ENCODE results near the gene CCDC18.

CCDC18 gene

DNA sequence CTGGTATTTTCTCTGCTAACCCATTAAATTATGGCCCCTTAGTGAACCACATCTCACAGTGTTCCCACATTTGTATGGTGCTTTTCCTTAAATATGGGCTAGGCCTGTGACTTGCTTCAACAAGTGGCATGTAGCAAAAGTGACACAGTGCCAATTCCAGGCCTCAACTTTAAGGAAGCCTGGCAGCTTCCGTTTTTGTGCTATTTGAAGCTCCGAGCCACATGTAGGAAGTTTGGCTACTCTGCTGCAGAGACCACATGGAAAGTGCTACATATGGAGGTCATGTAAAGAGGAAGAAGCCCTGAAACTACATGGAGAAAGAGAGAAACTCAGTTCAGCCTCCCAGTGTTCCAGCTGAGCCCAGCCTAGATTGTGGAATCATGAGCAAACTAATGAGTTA, 136.7 kb downstream of the CCDC18 start:
- DNase-seq: peak; percentile 39

DNA sequence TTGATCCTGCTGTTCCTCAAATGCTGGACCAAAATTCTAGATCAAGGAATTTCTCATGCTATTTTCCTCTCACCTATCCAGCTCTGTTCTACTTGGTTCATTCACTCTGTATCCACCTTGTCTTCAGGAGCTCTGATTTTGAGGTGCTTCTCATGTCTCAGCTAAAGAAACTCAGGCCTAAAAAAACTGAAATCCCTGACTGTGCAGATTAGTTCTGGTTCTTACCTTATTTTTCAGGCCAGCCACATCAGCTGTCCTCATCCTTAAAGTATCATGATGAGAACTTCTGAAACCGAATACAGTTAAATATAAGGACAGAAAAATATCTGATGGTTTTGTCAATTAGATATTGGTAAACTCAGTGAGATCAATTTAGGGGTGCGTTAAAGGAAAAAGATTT, 137.4 kb downstream of the CCDC18 start:
- DNase-seq: no peak

DNA sequence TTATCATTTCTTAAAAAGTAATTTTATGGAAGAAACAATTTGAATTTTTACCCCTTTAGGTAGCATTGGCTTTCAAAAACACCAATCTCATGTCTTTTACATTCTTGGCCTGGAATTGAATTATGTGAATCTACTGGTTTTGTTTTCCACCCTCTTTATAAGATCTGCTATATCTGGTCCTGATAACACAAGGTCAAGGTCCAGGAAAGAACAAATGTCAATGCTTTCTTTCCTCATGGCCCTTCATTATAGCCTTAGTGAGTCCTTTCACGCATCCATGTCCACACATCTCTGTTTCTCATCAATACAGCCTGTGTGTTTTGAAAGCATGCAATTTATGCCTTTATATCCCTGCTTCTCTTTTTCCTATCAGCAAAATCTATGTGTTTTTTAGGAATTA, 141.2 kb downstream of the CCDC18 start:
- DNase-seq: no peak

DNA sequence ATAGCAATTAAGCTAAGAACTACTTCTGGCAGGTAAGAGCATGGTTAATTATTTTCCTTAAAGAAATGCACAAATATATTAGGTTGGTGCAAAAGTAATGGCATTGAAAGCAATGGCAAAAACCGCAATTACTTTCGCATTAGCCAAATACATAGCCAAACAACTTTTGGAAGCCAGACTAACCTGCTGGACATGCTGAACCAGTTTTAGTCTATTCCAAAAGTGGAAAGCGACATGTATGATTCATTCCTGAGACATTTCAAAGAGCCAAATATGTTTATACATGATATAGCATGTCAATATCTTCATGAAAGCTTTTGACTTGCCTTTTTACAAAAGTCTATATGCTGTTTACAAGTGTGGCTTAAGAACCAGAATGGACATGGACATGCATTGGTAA, 141.8 kb downstream of the CCDC18 start:
- no peak for DNase-seq

DNA sequence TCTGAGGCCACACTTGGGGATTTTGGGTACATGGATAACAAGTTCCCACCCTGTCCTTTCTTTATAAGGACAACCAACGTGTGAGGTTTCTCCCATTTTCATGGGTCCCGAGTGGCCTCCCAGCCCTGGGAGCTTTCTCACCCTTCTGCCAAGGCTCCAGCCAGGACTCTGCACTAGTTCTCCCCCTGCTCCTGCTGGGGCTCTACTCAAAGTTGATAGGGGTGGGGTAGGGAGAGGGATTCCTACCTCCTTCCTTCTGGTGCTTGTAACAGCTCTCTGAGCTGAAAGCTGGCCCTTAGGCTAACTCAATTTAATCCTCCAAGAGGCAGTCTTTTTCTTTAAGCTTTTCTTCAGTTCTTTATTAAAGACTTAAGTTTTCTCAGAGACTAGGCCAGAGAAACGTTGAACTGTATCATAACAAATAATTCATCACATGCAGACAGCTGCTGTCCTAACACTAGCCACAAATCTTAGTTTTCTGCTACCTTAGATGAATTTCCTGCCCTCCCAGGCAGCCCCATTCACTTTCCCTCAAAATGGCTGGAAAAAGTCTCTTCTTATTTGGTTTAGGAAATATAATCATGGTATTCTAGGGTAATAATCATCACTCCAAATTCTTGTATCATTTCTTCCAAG, 142.8 kb downstream of the CCDC18 start:
- DNase-seq: no peak

DNA sequence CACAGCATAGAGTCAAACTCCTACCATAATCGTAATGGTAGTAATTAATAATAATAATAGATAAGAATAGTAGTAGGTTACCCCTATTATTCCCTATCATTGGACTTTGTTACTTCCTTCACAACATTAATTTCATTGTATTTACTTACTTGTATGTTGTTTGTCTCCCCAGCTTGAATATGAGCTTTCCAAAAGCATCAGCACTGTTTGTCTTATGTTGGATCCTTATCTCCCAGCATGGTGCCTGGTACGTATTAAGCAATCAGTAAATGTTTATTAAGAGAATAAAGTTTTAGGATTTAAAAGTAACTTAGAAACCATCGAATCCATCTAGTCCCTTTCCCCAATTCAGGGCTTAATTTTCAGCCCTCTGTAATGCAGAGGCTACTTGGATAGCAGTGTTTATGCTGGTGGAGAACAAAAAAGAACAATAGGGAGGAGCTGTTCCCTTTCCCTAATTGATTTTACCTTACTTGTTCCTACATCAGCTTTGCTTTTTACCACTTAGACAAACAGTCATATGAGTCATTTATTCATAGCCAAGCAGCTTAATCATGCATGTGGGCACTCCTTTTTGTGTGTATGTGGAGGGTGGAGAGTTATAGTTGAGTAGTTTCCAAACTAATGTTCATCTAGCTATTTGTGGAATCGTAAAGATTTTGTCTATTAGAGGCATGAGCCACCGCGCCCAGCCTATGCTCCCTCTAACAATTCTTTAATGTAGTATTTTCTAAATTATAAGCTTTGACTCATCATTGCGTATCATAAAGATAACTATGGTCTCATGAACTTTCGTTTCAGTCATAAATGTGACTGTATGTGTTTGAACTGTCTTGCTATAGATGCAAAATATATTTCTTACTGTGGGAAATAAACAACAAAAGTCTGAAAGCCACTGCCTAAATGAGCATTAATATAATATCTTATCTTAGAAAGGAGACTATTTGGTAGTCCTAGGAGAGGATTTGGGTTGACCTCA, 144.3 kb downstream of the CCDC18 start:
- no peak for DNase-seq

Measured in CD4-positive, alpha-beta T cell treated with Interleukin-15 for 1 hour (primary cell).